Measurements from ENCODE around the gene JPH3. TPM values are rescaled to one million over a fixed set of nuclear protein-coding genes. Genes with fewer than 3 reads are reported as not detected.

Gene JPH3
- total and polyA plus RNA-seq, 10 of the 15 experiments (the other 5 are each of a cell fraction or from before 2014, with no cell fraction given): 0.05 TPM; not detected in 9

- TF ChIP-seq, protein P1, sequence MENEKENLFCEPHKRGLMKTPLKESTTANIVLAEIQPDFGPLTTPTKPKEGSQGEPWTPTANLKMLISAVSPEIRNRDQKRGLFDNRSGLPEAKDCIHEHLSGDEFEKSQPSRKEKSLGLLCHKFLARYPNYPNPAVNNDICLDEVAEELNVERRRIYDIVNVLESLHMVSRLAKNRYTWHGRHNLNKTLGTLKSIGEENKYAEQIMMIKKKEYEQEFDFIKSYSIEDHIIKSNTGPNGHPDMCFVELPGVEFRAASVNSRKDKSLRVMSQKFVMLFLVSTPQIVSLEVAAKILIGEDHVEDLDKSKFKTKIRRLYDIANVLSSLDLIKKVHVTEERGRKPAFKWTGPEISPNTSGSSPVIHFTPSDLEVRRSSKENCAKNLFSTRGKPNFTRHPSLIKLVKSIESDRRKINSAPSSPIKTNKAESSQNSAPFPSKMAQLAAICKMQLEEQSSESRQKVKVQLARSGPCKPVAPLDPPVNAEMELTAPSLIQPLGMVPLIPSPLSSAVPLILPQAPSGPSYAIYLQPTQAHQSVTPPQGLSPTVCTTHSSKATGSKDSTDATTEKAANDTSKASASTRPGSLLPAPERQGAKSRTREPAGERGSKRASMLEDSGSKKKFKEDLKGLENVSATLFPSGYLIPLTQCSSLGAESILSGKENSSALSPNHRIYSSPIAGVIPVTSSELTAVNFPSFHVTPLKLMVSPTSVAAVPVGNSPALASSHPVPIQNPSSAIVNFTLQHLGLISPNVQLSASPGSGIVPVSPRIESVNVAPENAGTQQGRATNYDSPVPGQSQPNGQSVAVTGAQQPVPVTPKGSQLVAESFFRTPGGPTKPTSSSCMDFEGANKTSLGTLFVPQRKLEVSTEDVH (IDR thresholded peaks at IDR 0.05; ENCODE audit: low read depth, partially characterized antibody): no peak
- no peak for TF ChIP-seq CBX3 (IDR thresholded peaks at IDR 0.05; ENCODE audit: borderline replicate concordance, low read depth)
- no peak for TF ChIP-seq ZSCAN29 (IDR thresholded peaks at IDR 0.05)
- no peak for TF ChIP-seq MEF2B (IDR thresholded peaks at IDR 0.05; ENCODE audit: partially characterized antibody, poor library complexity, severe bottlenecking)
- TF ChIP-seq POLR2AphosphoS2 (IDR thresholded peaks at IDR 0.05; ENCODE audit: low read depth, low read length): no peak
- TF ChIP-seq NFYA (IDR thresholded peaks at IDR 0.05; ENCODE audit: borderline replicate concordance, low read depth, low read length): no peak
Measured at GRCh38 chr16:87735270-87736007, 133.1 kb downstream of the JPH3 start (continued).

GRCh38 chr16:87736008-87736382, 133.7 kb downstream of the JPH3 start:
- ATAC-seq (no peak), FAIRE-seq (no peak), DNase-seq (ENCODE audit: low read depth, low spot score) (no peak)
- RAD21 ChIA-PET (ENCODE audit: unreplicated experiment): no interaction called here
- Histone ChIP-seq H3K4me1 (ENCODE audit: control insufficient read depth, insufficient read depth, low read length) (no peaks in the 10 kb centered on the region), H3K9me3 (replicated peaks; ENCODE audit: control insufficient read depth, insufficient read depth, low read length) (no peaks in the 10 kb centered on the region), H3K4me2 (ENCODE audit: control insufficient read depth, insufficient read depth) (no peak overlapping the region), H4K20me1 (ENCODE audit: control insufficient read depth, insufficient read depth) (no peaks in the 10 kb centered on the region), H3K27ac (ENCODE audit: control insufficient read depth, insufficient read depth) (no peak overlapping the region), H3K36me3 (ENCODE audit: control insufficient read depth in 2 of 2, insufficient read depth in 2 of 2, low read length in 1 of 2) (peaks cover 8 to 17% of the 10 kb centered on the region in 2 experiments; a peak in 3 of 4 replicates), H3K4me3 (no peak overlapping the region), H3K27me3 (replicated peaks in 1 of 2; ENCODE audit: control insufficient read depth in 2 of 2, insufficient read depth in 2 of 2, low read length in 1 of 2) (no peaks in the 10 kb centered on the region), H2AFZ (ENCODE audit: control insufficient read depth, low read depth, low read length) (no peak overlapping the region), H3K9ac (ENCODE audit: control insufficient read depth, insufficient read depth, low read length) (no peak overlapping the region), H3K79me2 (ENCODE audit: control insufficient read depth, insufficient read depth, low read length) (no peaks in the 10 kb centered on the region; the same call in 1 of the 2 replicates)
- intact Hi-C loops (cut with micrococcal nuclease; ENCODE audit: unreplicated experiment) (no loop called here), in situ Hi-C loops (cut with MboI) (no loop called here)
- WGBS (ENCODE audit: insufficient coverage, insufficient replicate concordance, low lambda C conversion rate, missing lambda C conversion rate): 96% methylated on average over 12 of the region's 12 CpGs
- POLR2A ChIA-PET: no interaction called here
- TF ChIP-seq MTA2 (IDR thresholded peaks at IDR 0.05; ENCODE audit: low read depth) (no peak), ZNF217 (IDR thresholded peaks at IDR 0.05) (no peak)
- TF ChIP-seq, protein P2, sequence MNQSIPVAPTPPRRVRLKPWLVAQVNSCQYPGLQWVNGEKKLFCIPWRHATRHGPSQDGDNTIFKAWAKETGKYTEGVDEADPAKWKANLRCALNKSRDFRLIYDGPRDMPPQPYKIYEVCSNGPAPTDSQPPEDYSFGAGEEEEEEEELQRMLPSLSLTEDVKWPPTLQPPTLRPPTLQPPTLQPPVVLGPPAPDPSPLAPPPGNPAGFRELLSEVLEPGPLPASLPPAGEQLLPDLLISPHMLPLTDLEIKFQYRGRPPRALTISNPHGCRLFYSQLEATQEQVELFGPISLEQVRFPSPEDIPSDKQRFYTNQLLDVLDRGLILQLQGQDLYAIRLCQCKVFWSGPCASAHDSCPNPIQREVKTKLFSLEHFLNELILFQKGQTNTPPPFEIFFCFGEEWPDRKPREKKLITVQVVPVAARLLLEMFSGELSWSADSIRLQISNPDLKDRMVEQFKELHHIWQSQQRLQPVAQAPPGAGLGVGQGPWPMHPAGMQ (IDR thresholded peaks at IDR 0.05; ENCODE audit: borderline replicate concordance): no peak
- SMC1A ChIA-PET (ENCODE audit: uncharacterized antibody, unreplicated experiment): no interaction called here
- CTCF ChIA-PET: no interaction called here
- no TSS peak for BruUV-seq (replicated peaks)

Measured in GM12878 (cell line).